Ascending aorta (tissue), 2 donors: ENCODE data around the gene WRAP53. TPM values are rescaled to one million over a fixed set of nuclear protein-coding genes. Genes with fewer than 3 reads are reported as not detected.
A peak's percentile ranks its signal among the peaks of the same experiment; 100 is the strongest.

Experiments
- DNase-seq, 2 donors: peaks; one replicate each; pipeline ENCODE4 v3.0.0-alpha.2; 2019; ENCODE audit warnings: low spot score in 2 of 2
- H3K27ac ChIP-seq, 2 donors: fragments of 200-600 bp; sonication (generic); one replicate each; pipeline ENCODE4 v1.5.1; 2016 to 2017; ENCODE audit warnings: mild to moderate bottlenecking in 1 of 2
- H3K27me3 ChIP-seq: fragments of 200-600 bp; sonication (generic); one replicate; pipeline ENCODE4 v1.5.1; 2017
- H3K36me3 ChIP-seq, 2 donors: fragments of 200-600 bp; sonication (generic); one replicate each; pipeline ENCODE4 v1.5.1; 2016
- H3K4me1 ChIP-seq, 2 donors: fragments of 200-600 bp; sonication (generic); one replicate each; pipeline ENCODE4 v1.5.1; 2016 to 2017; ENCODE audit warnings: mild to moderate bottlenecking in 1 of 2
- H3K4me3 ChIP-seq, 2 donors: fragments of 200-600 bp; sonication (generic); one replicate each; pipeline ENCODE4 v1.5.1; 2016 to 2017; ENCODE audit warnings: mild to moderate bottlenecking in 1 of 2
- H3K9me3 ChIP-seq, 2 donors: fragments of 200-600 bp; sonication (generic); one replicate each; pipeline ENCODE4 v1.5.1; 2016
- CTCF ChIP-seq, 3 experiments: fragments of 200-600 bp in 2 of 3; fragments of 450-650 bp in 1 of 3; sonication (generic) in 2 of 3; IDR thresholded peaks; one replicate each; pipeline ENCODE4 v1.5.1; 2016 to 2019; ENCODE audit warnings: antibody characterized with exemption in 3 of 3, mild to moderate bottlenecking in 1 of 3, moderate library complexity in 1 of 3
- intact Hi-C: fragments of 100-400 bp; cut with DNase I; formaldehyde crosslinking; loops from one replicate; pipeline ENCODE4 v1.15.1; 2023
- total RNA-seq: library from RNA; depleted of rRNA; stranded (reverse); fragments of >200 nt; gene quantifications from one replicate; pipeline ENCODE4 v1.1.0, GENCODE V29; 2016

The WRAP53 gene
- total RNA-seq, 1 donor from 2014 or later, result 1.5 TPM

GRCh38 chr17:7703584-7704479 lies 15.6 kb downstream of the WRAP53 start:
- DNase-seq, result no peak
- peaks cover 6 to 11% of the 10 kb centered on the region in 2 donors for H3K4me1 ChIP-seq
- intact Hi-C loops, result no loop called here
- peaks cover 9 to 27% of the 10 kb centered on the region in 2 donors for H3K36me3 ChIP-seq
- H3K4me3 ChIP-seq, result no peak overlapping the region
- no peak overlapping the region for H3K27ac ChIP-seq
- peaks cover 5% of the 10 kb centered on the region for H3K27me3 ChIP-seq
- no peak for TF ChIP-seq CTCF (IDR thresholded peaks at IDR 0.05)
- H3K9me3 ChIP-seq, result no peaks in the 10 kb centered on the region

- Histone ChIP-seq H3K9me3 (no peaks in the 10 kb centered on the region), H3K4me3 (peak within 1 kb of the TSS; percentile 41 to 43), H3K4me1 (peaks cover 6 to 11% of the 10 kb centered on the region in 2 donors), H3K36me3 (peaks cover 9 to 27% of the 10 kb centered on the region in 2 donors), H3K27me3 (peaks cover 5% of the 10 kb centered on the region), H3K27ac (no peak within 1 kb of the TSS)
- intact Hi-C loops, result no loop called here
- TF ChIP-seq CTCF (IDR thresholded peaks at IDR 0.05), result no peak
- DNase-seq, result no peak
These were observed 16.5 kb downstream of the WRAP53 start, which contains the start of gene EFNB3 for GRCh38 chr17:7704601-7705268. TSS of gene EFNB3 (plus strand) at chr17:7705202. CDS start at chr17:7705599, 397 bp downstream.

GRCh38 chr17:7705269-7706255 lies 17.3 kb downstream of the WRAP53 start:
- no peak for TF ChIP-seq CTCF (IDR thresholded peaks at IDR 0.05)
- intact Hi-C loops, result no loop called here

GRCh38 chr17:7706631-7707354 lies 18.5 kb downstream of the WRAP53 start:
- no peak for TF ChIP-seq CTCF (IDR thresholded peaks at IDR 0.05)
- DNase-seq, result no peak
- Histone ChIP-seq H3K4me1 (peaks cover 6 to 11% of the 10 kb centered on the region in 2 donors), H3K36me3 (peaks cover 1 to 14% of the 10 kb centered on the region in 2 donors), H3K27me3 (peaks cover 5% of the 10 kb centered on the region), H3K9me3 (no peaks in the 10 kb centered on the region), H3K27ac (no peak overlapping the region), H3K4me3 (no peak overlapping the region)
- intact Hi-C loops, result no loop called here

More at GRCh38 chr17:7705269-7706255, 17.3 kb downstream of the WRAP53 start:
- Histone ChIP-seq H3K27ac (no peak overlapping the region), H3K27me3 (peaks cover 5% of the 10 kb centered on the region), H3K36me3 (peaks cover 9 to 24% of the 10 kb centered on the region in 2 donors), H3K4me3 (peak overlapping the region; percentile 41 to 43), H3K4me1 (peaks cover 6 to 11% of the 10 kb centered on the region in 2 donors), H3K9me3 (no peaks in the 10 kb centered on the region)
- DNase-seq, result no peak
